ENCODE measurements around the gene MAPK4.

Gene MAPK4

DNA sequence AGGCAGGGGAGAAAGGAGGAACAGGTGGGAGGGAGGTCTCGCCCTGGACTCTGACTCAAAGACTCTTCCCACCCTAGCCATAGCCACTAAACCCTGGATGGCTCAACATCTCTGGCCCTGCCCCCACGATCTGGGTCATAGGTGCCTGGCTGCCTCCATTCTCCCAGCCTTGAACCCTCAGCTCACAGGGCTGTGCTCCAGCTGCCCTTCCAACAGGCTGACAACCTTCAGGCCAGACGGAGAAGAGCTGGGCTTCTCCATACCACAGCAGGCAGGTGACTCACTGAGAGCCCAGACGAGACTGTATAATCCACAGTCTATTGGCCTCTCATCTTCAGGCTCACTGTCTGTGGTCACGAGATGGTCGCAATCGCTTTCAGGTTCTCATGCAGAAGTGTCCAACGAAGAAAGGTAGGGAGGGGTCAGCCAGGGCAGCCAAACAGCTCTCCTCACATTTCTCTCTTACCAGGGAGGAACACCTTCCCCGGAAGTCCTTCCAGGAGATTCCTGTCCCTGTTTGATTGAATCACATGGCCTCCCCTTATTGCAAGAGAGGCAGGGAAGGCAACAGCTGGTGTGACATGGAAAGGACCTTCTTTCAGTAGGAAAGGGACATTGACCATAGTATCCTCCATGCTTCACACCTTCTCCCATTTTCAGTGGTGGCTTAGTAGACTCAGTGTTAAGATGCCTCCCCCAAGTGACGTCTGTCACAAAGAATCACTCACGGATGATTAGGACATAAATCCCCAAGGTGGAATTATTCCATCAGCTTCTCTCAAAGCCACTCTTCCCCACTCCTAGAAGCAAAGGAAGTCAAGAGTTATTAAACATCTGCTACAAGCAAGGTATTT is 159.8 kb downstream of the MAPK4 start:
- DNase-seq (ENCODE audit: low spot score) = no peak

DNA sequence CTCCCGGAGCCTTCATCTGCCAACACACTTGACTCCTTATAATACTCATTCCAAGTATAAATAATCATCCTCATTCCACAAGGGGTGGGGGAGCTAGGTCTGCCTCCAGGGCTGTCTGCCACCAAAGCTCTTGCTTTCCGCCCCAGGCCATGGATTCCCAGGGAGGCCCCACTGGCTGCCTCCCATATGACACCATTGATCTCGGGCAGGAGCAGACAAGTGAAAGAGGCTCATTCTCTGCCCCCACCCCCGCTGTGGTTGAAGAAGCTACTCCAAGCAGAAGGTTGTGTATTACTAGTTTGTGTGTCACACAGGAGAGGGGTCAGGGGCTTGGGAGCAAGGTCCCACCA is 160.4 kb downstream of the MAPK4 start:
- no peak for DNase-seq (ENCODE audit: low spot score)

DNA sequence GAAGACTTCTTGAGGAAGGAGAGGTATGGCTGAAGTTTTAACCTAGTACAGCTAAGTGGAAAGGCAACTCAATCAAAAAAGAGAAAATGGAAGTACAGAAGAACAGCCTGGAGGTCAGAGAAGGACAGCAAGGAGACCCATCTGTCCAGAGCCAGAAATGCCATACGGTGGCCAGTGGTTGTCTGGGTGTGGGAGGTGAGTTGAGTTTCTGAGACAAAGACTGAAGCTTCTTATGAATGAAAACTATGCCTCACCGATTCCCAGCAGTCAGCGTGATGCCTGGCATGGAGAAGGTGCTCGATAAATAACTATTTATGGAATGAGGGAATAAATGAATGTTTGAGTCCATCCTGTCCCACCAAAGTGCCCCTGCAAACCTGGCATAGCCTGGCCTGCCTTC is 161.1 kb downstream of the MAPK4 start:
- DNase-seq (ENCODE audit: low spot score) = no peak

DNA sequence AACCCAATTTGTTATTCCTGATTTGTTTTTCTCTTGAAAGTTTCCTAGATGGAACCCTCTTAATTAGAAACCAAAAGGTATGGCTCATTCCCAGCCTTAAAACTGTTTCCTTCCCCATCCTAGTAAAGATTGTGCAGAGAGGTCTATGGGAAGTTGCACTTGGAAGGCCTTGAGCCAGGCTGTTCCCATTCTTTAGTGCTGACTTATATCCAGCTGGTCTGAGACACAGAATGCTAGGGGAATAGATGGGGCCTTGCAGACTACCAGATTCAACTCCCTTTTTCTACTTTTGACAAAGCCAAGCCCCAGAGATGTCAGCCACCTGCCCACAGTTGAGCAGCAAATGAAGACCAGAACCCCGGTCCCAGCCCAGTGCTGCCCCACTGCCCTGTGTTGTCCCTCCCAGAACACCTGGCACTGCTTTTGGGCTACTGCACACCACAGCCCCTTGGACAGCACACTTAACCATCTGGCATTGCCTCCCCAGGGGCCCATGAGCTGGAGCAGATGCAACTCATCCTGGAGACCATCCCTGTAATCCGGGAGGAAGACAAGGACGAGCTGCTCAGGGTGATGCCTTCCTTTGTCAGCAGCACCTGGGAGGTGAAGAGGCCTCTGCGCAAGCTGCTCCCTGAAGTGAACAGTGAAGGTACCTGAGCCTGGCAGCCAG is 161.7 kb downstream of the MAPK4 start:
- no peak for DNase-seq (ENCODE audit: low spot score)

DNA sequence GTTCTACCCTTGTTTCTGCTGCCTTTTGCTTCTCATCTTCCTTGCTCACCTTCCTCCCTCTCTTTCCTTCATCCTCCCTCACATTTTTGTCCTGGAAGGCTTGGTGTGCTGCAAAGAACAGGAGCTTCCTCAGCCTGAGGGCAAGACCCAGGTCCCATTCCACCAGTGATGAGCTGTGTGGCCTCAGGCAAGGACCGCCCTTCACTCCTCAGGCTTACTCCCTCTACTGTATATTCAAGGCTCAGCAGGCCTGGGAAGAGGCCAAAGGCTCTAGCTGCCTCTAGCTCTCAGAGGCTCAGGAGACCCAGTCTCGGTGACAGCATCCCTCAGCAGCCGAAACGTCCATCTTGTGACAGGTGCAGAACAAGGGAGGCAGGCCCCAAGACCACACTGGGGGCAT is 162.4 kb downstream of the MAPK4 start:
- no peak for DNase-seq (ENCODE audit: low spot score)

DNA sequence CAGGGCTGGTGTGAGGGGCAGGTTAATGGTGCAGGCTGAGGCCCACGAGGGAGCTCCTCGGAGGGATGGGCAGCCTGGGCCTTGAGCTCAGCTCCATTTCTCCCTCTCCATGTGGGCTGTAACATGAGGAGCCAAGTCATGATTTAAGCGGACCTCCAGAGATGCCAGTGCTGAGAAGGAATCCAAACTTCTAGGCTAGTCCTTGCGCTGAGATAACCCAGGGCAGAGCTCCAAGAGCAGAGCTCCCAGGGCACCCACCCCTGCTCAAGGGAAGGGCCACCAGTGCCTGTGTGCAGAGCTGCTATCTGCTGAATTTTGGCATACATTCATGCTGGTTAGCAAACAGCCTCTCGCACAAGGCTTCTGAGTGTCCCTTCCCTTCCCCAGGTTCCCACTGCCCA is 164.9 kb downstream of the MAPK4 start:
- no peak for DNase-seq (ENCODE audit: low spot score)

DNA sequence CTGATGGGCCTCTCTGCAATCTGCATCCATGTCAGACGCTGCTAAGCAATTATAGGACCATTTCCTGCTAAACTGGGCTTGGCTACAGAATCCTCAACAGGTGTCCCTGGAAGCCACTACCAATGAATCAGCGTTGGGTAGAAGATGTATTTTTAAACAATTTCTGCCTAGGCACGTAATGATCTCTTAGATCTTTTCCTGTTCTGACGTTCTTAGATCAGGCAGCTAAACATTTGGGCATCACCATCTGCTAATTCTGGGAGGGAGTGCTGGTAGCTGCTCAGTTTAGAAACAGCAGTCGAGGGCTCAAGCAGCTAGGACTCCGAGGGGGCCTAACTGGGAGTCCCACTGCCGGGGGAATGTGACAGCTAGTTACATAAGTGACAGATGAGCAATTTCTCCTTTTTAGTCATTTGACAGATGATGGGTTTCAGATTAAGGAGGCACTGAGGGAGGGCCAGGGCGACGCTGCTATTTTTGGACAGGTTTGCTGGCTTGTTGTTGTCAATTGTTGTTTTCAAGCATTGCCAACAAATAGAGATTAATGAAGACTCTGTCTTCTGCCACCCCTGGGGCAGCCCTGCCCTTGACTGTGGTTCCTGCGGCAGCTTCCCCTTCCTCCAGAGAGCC is 167.2 kb downstream of the MAPK4 start:
- no peak for DNase-seq (ENCODE audit: low spot score)

DNA sequence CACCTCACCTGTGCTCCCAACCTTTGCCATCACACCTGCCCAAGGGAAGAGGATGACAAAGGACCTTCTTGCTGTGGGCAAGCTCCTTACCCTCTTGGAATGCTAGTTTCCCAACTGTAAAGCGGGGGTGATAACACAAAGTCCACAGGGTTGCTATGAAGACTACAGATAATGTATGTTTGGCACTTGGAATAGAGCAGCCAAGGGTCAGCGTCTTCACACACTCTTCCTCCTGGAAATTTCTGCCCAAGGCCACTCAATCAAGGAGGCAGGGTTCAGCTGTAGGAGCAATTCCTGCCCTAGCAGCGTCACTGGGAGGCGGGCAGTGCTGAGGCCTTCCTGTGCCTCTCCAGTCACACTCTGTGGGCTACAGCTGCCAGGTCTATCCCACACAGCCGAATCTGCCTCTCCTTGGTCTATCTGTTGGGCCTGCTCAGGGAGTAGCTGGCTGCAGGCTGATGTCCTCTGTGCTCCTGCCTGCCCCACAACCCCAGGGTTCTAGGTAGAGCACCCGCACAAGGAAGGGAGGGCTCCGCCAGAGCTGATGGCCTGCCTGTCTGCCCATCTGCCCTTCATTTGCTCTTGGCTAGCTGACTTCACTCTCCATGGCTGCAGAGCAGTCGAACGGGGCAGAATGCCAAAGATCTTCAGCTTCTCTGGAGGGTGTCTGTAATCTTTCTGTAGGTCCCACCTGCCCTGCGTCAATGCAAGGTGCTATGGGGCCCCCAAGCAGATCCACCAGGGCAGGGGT is 168.0 kb downstream of the MAPK4 start:
- no peak for DNase-seq (ENCODE audit: low spot score)

DNA sequence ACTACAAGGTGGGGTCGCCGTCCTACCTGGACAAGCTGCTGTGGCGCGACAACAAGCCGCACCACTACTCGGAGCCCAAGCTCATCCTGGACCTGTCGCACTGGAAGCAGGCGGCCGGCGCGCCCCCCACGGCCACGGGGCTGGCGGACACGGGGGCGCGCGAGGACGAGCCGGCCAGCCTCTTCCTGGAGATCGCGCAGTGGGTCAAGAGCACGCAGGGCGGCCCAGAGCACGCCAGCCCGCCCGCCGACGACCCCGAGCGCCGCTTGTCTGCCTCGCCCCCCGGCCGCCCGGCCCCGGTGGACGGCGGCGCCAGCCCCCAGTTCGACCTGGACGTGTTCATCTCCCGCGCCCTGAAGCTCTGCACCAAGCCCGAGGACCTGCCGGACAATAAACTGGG is 169.5 kb downstream of the MAPK4 start:
- DNase-seq (ENCODE audit: low spot score) = no peak

DNA sequence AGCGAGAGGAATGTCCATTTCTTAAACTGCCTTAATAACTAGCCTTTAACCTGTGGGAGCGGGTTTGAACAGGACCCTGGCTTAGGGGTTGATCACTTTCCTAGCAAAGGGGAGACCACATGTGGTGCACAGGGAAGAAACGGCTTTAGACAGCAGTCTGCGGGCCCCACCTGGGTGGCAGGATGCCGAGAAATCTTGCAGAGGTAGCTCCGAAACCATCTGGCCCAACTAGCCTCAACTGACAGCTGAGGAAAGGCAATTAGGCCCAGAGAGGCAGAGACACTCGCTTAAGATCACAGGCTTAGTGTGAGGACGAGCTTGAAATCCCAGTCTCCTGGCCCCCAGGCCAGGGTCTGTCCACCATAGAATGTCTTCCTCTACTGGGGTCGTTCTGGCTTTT is 170.1 kb downstream of the MAPK4 start:
- DNase-seq (ENCODE audit: low spot score) = no peak

DNA sequence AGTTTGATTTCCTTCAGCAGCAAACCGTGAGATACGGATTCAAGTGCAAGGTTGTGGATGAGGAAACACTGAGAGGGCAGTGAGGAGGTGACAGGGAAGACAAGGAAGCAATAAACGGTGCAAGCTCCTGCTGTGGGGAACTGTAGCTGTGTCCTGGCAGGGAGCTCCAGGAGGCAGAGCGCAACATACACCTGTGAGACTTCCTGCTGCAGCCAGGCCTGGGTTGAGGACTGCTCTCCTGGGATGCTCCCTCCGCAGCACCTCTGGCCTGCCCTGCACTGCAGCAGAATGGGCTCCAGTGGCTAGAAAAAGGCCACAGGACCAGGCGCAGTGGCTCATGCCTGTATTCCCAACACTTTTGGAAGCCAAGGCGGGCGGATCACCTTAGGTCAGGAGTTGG is 174.5 kb downstream of the MAPK4 start:
- DNase-seq (ENCODE audit: low spot score) = no peak

DNA sequence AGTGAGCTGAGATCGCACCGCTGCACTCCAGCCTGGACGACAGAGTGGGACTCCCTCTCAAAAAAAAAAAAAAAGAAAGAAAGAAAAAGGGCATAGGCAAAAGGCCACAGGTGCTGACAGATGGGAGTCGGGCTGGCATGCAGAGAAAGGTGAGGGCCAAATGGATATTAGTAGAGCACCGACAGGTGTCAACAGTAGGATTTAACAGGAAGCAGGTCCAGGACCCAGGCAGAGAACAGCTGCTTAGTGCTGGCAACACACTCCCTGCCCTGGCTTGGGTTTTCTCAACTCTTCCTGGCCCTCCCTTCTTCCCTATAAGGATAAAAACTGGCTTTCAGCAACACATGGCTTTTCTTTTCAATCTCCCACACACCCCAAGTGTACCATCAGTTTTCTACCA is 175.0 kb downstream of the MAPK4 start:
- DNase-seq (ENCODE audit: low spot score) = no peak

DNA sequence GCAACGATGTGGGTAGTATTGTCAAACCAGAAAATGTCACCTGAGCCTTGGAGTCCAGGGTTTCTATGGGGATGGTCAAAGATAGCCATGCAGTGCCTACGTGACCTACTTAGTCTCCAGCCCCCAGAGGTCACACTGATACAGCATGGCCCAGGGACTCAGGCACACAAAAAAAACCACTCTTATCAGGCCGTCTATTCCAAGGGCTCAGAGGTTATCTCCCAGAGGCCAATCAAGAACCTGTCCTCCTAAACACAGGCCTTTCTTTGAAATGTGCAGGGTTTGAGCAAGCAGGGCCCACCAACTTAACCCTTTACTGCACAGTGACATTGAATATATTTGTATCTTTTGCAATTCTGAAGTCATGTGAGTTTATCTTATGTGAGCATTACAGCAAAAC is 177.2 kb downstream of the MAPK4 start:
- DNase-seq (ENCODE audit: low spot score) = no peak

DNA sequence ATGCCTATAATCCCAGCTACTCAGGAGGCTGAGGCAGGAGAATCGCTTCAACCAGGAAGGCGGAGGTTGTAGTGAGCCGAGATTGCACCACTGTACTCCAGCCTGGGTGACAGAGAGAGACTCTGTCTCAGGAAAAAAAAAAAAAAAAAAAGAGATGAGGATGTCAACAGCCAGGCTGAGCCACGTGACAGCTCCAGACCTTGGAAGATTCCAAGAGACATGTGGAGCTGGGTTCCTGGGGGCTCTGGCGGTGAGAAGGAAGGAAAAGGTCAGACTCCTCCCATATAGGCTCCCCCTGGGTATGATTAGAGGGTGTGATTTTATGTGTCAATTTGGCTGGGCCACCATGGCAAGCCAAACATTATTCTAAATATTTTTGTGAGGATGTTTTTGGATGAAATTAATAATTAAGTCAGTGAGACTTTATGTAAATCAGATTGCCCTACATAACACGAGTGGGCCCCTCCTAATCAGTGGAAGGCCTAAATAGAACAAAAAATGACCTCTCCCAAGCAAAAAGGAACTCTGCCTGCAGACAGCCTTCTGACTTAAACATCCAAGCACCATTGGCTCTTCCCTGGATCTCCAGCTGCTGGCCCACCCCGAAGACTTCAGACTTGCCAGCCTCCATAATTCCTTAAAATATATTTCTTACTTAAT is 178.3 kb downstream of the MAPK4 start:
- no peak for DNase-seq (ENCODE audit: low spot score)

DNA sequence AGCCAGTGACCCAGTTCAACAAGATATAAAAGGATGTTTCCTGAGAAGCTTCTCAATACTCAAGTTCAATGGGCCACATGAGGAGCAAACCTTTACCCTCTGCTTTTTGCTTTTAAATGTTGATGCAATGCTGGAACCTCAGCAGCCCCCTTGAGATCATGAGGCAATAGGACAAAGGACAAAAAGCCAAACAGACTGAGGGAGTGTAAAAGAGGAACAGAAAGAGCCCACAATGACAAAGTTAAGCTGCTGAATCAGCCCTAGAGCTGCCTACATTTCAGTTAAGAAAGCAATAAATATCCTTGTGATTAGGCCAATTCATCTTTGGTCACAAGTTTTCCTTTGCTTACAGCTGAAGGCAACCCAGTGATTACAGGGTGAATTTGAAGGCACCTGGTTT is 183.1 kb downstream of the MAPK4 start:
- DNase-seq (ENCODE audit: low spot score) = no peak

DNA sequence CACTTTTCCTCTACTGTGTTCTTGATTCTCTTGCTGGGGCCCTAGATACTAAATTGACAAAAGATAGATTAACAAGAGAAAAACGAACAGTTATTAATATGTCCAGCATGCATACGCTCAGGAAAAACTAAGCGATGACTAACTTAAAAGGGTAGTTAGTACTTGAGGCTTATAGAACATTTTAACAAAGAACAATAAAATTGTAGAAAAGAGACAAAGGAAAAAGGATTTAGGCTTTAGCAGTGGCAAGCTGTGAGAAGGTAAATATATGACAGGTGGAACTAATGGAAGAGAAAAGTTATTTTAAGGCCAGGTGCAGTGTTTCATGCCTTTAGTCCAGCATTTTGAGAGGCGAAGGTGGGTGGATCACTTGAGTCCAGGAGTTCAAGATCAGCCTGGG is 184.4 kb downstream of the MAPK4 start:
- DNase-seq (ENCODE audit: low spot score) = no peak

DNA sequence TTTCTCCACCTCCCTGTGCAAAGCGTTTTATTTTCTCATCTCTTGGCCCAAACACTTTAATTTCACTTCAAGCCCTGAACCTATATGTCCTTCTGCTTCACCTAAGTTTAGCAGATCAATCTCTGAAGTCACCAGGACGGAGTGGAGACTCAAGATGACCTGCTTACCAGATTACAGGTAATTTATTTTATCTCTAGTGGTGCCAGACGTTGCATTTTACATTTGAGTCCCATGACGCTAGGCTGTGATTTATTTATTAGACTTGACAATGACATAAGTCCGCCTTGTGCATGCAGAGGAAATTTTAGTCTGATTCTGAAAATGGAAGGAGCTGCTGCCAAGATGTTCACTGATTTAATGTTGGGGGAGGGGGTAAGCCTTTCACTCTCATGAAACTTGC is 186.1 kb downstream of the MAPK4 start:
- no peak for DNase-seq (ENCODE audit: low spot score)

DNA sequence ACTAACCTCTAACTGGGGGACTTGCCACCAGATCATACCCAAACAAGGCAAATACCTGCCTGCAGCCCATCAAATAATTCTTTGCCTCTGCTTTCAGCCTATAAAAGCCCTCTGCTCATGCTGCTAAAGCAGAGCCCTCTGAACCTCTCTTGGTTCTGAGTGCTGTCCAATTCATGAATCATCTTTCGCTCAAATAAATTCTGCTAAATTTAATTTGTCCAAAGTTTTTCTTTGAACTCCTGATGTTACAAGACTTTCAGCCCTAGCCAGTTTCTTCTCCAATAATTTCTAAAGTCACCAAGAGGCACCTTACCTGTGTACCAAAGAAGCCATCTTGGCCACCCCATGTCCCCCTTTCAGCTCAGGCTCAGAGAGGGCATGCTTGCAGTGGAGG is 188.0 kb downstream of the MAPK4 start:
- no peak for DNase-seq (ENCODE audit: low spot score)

DNA sequence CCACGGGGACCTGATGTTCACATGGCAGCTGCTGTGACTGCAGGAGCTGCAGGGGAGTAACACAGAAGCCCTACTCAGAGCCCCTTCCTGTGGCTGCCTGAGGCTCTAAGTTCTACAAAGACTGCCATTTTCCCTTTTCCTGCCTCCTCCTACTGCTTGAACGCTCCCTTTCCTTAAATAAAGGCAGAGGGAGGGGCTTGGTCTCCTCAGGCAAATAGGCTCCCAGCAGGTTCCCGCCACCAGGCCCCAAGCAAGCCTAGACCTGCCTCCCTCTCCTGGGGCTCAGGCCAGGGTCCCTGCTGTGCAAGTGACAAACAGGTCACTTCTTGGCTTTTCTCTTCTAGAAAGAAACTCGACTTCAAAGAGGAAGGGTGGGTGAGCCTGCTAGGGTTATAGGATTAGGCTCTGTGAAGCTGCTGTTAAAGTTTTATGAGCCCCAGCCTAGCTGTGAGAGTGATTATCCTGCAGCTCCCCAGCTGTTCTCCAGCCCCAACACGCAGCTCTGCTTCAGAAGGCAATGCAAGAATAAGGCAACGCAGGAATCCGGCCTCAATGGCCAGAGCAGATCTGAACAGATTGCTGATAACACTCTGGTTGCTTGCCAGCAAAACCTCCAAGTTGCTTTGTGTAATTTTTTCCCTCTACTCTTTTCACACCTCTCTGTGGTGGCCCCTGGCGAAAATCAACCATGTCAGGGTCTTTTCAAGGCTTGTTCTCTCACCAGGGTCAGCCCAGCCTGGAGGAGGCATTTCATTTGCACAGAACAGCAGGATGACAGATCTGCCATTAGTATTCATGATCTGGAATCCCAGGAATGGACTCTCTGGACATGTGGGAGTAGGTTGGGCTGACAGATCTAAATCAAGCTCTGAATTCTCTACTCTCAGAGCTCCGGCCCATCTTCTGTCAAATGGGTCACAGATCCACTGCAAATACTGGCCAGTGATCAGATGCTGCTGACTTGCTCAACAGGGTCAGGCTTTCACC is 188.6 kb downstream of the MAPK4 start:
- DNase-seq (ENCODE audit: low spot score) = no peak

DNA sequence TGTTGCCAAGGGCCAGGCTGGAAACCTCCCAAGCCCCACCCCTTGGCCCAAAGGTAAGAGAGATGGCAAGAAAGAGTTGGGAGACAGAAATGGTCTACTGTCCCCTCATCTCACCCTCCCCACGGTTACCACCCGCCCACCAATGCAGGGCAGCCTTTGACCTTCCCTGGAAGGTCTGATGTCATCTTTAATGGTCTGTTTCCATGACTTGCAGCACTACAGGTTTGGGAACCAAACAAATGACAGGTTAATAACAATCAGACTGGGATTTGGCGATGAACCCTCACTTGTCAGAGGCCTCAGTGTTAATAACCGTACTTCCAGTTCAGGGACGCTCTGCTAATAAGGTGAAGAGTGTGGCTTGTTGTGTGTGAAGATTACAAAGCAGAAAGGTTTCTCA is 189.5 kb downstream of the MAPK4 start:
- DNase-seq (ENCODE audit: low spot score) = no peak

DNA sequence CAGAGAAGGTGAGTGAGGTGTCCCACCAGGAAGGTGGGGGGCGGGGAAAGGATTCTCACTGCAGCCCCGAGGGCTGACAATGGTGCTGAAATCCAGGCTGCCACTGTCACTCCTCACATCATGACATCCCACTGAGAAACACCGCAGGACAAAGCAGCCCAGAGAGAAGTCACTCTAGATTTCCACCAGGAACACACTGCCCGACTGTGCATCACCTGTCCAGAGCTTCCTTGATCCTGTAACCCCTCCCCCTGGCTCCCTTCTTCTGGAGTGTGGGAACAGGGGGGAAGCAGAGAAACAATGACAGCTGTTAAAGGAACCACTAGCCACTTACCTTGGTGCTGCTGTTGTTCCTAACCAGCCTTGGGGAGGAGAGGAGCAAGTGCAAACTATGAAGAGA is 190.1 kb downstream of the MAPK4 start:
- no peak for DNase-seq (ENCODE audit: low spot score)
